ENCODE results near the gene PIP5K1C. TPM values are rescaled to one million over a fixed set of nuclear protein-coding genes. Genes with fewer than 3 reads are reported as not detected.
A peak's percentile ranks its signal among the peaks of the same experiment; 100 is the strongest.
"Not testable (repeated sequence)": the region's sequence is repeated elsewhere in the genome, so short reads cannot be mapped to it uniquely, and the experiment has no call there.

Gene PIP5K1C
- total and polyA plus RNA-seq, 7 experiments from 2014 or later: 6.8 to 32.4 (median 21.8) TPM

DNA sequence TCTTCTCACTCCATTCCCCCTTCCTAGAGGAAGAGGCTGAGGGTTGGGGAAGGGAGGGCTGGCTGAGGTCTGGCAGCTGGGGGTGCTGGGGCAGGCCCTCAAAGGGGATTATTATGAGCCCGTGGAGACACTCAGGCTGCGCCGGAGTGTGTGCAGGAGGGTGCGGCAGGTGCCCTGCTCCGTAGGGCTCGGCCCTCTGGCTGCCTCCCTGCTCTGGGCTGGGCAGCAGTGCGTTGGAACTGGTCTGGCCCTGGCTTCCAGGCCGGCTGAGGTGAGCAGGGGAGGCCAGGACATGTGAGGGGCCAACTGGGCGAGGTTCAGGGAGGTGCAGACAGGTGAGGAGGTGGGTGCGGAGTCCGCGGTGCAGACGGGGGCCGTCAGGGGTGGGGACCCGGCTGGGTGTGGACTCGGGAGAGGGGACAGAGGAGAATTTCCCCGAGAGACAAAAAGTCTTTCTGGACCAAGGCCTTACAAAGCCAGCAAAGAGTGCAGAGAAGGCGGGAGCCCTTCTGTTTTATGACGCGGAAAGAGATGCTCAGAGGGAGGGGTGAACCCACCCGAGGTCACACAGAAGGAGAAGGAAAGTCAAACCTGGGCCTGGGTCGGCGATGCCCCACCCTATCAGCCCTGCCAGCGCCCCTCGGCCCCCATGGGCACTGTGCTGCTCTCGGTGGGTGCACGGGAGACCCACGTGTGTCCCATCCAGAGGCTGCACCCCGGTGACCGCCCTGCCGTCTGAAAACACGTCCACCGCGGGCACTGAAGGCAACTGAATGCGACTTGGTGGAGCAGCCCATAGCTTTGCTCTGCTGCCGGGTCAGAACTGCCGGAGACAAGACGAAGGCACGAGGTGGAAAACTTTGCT is 31.0 kb downstream of the PIP5K1C start:
- H3K4me1 Mint-ChIP-seq: peaks cover 5 to 26% (median 17%) of the 10 kb centered on the region in 7 donors
- H3K9me3 Mint-ChIP-seq: no peaks in the 10 kb centered on the region
- Histone ChIP-seq H3K4me1 (ENCODE audit: control insufficient read depth in 2 of 2, insufficient read depth in 2 of 2, low read length in 2 of 2) (peaks cover 9 to 19% of the 10 kb centered on the region in 2 donors), H3K9me3 (ENCODE audit: control insufficient read depth in 2 of 3, low read length in 3 of 3) (no peaks in the 10 kb centered on the region), H3K27me3 (ENCODE audit: control insufficient read depth in 2 of 2, insufficient read depth in 2 of 2, low read length in 2 of 2) (no peaks in the 10 kb centered on the region), H3K36me3 (ENCODE audit: control insufficient read depth in 2 of 3, insufficient read depth in 3 of 3, low read length in 3 of 3) (peaks cover 0 to 20% (median under 1%) of the 10 kb centered on the region in 3 experiments), H3K4me3 (ENCODE audit: low read length) (no peak overlapping the region), H3K27ac (ENCODE audit: low read depth, low read length) (no peak overlapping the region)
- ATAC-seq: no peak
- H3K27ac Mint-ChIP-seq: no peak overlapping the region
- H3K27me3 Mint-ChIP-seq: no peaks in the 10 kb centered on the region
- ChIA-PET CTCF (no interaction called here), POLR2A (no interaction called here)
- intact Hi-C loops (cut with micrococcal nuclease): no loop called here
- peaks cover 0 to 5% (median 3%) of the 10 kb centered on the region in 5 donors for H3K36me3 Mint-ChIP-seq
- no peak overlapping the region for H3K4me3 Mint-ChIP-seq
- DNase-seq: no peak

DNA sequence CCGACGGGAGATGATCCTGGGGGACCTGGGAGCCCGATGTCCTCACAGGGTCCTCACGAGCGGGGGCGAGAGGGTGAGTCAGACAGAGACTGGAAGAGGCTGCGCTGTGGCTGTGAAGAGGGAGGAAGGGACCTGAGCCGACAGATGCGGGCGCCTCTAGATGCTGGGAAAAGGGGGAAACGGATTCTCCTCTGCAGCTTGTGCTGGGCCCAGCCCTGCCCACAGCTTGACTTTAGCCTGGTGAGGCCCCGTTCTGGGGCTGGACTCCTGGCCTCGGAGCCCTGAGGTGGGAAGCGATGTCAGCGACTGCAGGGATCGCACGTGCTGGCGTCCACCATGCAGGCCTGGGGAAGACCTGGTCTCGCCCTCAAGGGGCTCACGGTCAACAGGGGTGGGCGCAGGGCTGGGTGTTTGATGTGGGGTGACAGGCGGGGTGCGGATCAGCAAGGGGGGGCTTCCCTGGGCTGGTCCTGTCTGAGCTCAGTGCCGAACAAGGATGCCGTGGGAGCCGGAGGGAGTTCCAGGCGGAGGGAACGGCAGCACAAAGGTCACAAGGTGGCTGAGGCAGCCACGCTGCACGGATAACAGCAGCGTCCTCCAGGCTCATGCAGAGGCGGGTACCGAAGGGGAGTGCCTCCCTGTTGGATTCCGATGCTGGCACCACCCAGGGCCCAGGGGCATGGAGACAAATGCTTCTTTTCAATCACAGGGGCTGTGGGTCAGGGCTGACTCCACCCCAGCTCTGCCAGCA is 31.8 kb downstream of the PIP5K1C start:
- H3K9me3 Mint-ChIP-seq: no peaks in the 10 kb centered on the region
- Histone ChIP-seq H3K27me3 (ENCODE audit: control insufficient read depth in 2 of 2, insufficient read depth in 2 of 2, low read length in 2 of 2) (no peaks in the 10 kb centered on the region), H3K4me3 (ENCODE audit: low read length) (no peak overlapping the region), H3K27ac (ENCODE audit: low read depth, low read length) (no peak overlapping the region), H3K36me3 (ENCODE audit: control insufficient read depth in 2 of 3, insufficient read depth in 3 of 3, low read length in 3 of 3) (peaks cover 0 to 28% (median 5%) of the 10 kb centered on the region in 3 experiments), H3K4me1 (ENCODE audit: control insufficient read depth in 2 of 2, insufficient read depth in 2 of 2, low read length in 2 of 2) (peaks cover 9 to 19% of the 10 kb centered on the region in 2 donors), H3K9me3 (ENCODE audit: control insufficient read depth in 2 of 3, low read length in 3 of 3) (no peaks in the 10 kb centered on the region)
- H3K27ac Mint-ChIP-seq: no peak overlapping the region
- H3K4me1 Mint-ChIP-seq: peaks cover 5 to 26% (median 17%) of the 10 kb centered on the region in 7 donors
- no peaks in the 10 kb centered on the region for H3K27me3 Mint-ChIP-seq
- ATAC-seq (no peak), DNase-seq (no peak)
- intact Hi-C loops (cut with micrococcal nuclease): no loop called here
- peaks cover 0 to 5% (median 3%) of the 10 kb centered on the region in 5 donors for H3K36me3 Mint-ChIP-seq
- CTCF ChIA-PET: interaction anchor here (0.7 kb wide), 1 partner anchor 126 kb away, joined by 3 read pairs; no protein-coding TSS in a partner anchor
- POLR2A ChIA-PET: no interaction called here
- no peak overlapping the region for H3K4me3 Mint-ChIP-seq

GRCh38 chr19:3667766-3668165 is 32.5 kb downstream of the PIP5K1C start:
- H3K36me3 Mint-ChIP-seq: peaks cover 0 to 5% (median 5%) of the 10 kb centered on the region in 5 donors
- Histone ChIP-seq H3K4me1 (ENCODE audit: control insufficient read depth in 2 of 2, insufficient read depth in 2 of 2, low read length in 2 of 2) (peaks cover 9 to 19% of the 10 kb centered on the region in 2 donors), H3K4me3 (ENCODE audit: low read length) (no peak overlapping the region), H3K27me3 (ENCODE audit: control insufficient read depth in 2 of 2, insufficient read depth in 2 of 2, low read length in 2 of 2) (no peaks in the 10 kb centered on the region), H3K36me3 (ENCODE audit: control insufficient read depth in 2 of 3, insufficient read depth in 3 of 3, low read length in 3 of 3) (peaks cover 0 to 35% (median 5%) of the 10 kb centered on the region in 3 experiments), H3K9me3 (ENCODE audit: control insufficient read depth in 2 of 3, low read length in 3 of 3) (no peaks in the 10 kb centered on the region), H3K27ac (ENCODE audit: low read depth, low read length) (no peak overlapping the region)
- ChIA-PET CTCF (interaction anchor here (0.7 to 1.0 kb wide), 3 partner anchors 29 to 552 kb away, joined by 3 read pairs; no protein-coding TSS in a partner anchor), POLR2A (interaction anchor here (1.2 kb wide), 1 partner anchor 20 kb away, joined by 4 read pairs; no protein-coding TSS in a partner anchor)
- H3K4me1 Mint-ChIP-seq: peaks cover 5 to 26% (median 15%) of the 10 kb centered on the region in 7 donors
- H3K27ac Mint-ChIP-seq: no peak overlapping the region
- H3K9me3 Mint-ChIP-seq: no peaks in the 10 kb centered on the region
- no peaks in the 10 kb centered on the region for H3K27me3 Mint-ChIP-seq
- ATAC-seq (no peak), DNase-seq (no peak)
- H3K4me3 Mint-ChIP-seq: no peak overlapping the region
- intact Hi-C loops (cut with micrococcal nuclease): no loop called here

- Mint-ChIP-seq H3K27me3 (no peaks in the 10 kb centered on the region), H3K9me3 (no peaks in the 10 kb centered on the region), H3K36me3 (peaks cover 0 to 5% (median 3%) of the 10 kb centered on the region in 5 donors), H3K4me3 (no peak overlapping the region), H3K27ac (no peak overlapping the region), H3K4me1 (peaks cover 2 to 21% (median 11%) of the 10 kb centered on the region in 7 donors)
- no peaks in the 10 kb centered on the region for H3K27me3 ChIP-seq (ENCODE audit: control insufficient read depth in 2 of 2, insufficient read depth in 2 of 2, low read length in 2 of 2)
- no peak overlapping the region for H3K4me3 ChIP-seq (ENCODE audit: low read length)
- ChIA-PET CTCF (interaction anchor here (0.7 to 1.0 kb wide), 2 partner anchors 30 to 551 kb away, joined by 3 read pairs; no protein-coding TSS in a partner anchor), POLR2A (interaction anchor here (1.2 kb wide), 1 partner anchor 21 kb away, joined by 4 read pairs; no protein-coding TSS in a partner anchor)
- H3K27ac ChIP-seq (ENCODE audit: low read depth, low read length): no peak overlapping the region
- DNase-seq: no peak
- no peak for ATAC-seq
- H3K4me1 ChIP-seq (ENCODE audit: control insufficient read depth in 2 of 2, insufficient read depth in 2 of 2, low read length in 2 of 2): peaks cover 7 to 19% of the 10 kb centered on the region in 2 donors
- no peaks in the 10 kb centered on the region for H3K9me3 ChIP-seq (ENCODE audit: control insufficient read depth in 2 of 3, low read length in 3 of 3)
- H3K36me3 ChIP-seq (ENCODE audit: control insufficient read depth in 2 of 3, insufficient read depth in 3 of 3, low read length in 3 of 3): peaks cover 0 to 35% (median 5%) of the 10 kb centered on the region in 3 experiments
- intact Hi-C loops (cut with micrococcal nuclease): no loop called here
These were observed 33.1 kb downstream of the PIP5K1C start for GRCh38 chr19:3667037-3667638.

GRCh38 chr19:3666545-3666856 is 33.8 kb downstream of the PIP5K1C start:
- ChIA-PET CTCF (interaction anchor here (0.6 to 2.0 kb wide), 3 partner anchors 21 to 49 kb away, joined by 3 to 6 read pairs (median 5); partner anchors contain the start of gene PIP5K1C), POLR2A (interaction anchor here (1.2 kb wide), 1 partner anchor 22 kb away, joined by 4 read pairs; no protein-coding TSS in a partner anchor)
- DNase-seq; H3K27ac ChIP-seq (ENCODE audit: low read depth, low read length); H3K27me3 Mint-ChIP-seq; H3K36me3 Mint-ChIP-seq; H3K27me3 ChIP-seq (ENCODE audit: control insufficient read depth in 2 of 2, insufficient read depth in 2 of 2, low read length in 2 of 2); H3K9me3 Mint-ChIP-seq; H3K4me3 ChIP-seq (ENCODE audit: low read length); ATAC-seq; H3K9me3 ChIP-seq (ENCODE audit: control insufficient read depth in 2 of 3, low read length in 3 of 3); H3K4me3 Mint-ChIP-seq: not testable (repeated sequence)
- Histone ChIP-seq H3K4me1 (ENCODE audit: control insufficient read depth in 2 of 2, insufficient read depth in 2 of 2, low read length in 2 of 2) (peaks cover under 1 to 13% of the 10 kb centered on the region in 2 donors), H3K36me3 (ENCODE audit: control insufficient read depth in 2 of 3, insufficient read depth in 3 of 3, low read length in 3 of 3) (peaks cover 0 to 40% (median 5%) of the 10 kb centered on the region in 3 experiments)
- Mint-ChIP-seq H3K27ac (peak overlapping the region in 3 of 9 donors; percentile 10 to 65 (median 41)), H3K4me1 (peaks cover 0 to 15% (median 8%) of the 10 kb centered on the region in 7 donors)
- intact Hi-C loops (cut with micrococcal nuclease): loop anchor here (1.0 kb wide), 4 partner anchors 34 to 538 kb away; partner anchors contain the start of gene PIP5K1C (in 2 of the 2)

Data from naive thymus-derived CD4-positive, alpha-beta T cell (primary cell).